Measurements from ENCODE around the gene CNKSR1.

Gene CNKSR1

DNA sequence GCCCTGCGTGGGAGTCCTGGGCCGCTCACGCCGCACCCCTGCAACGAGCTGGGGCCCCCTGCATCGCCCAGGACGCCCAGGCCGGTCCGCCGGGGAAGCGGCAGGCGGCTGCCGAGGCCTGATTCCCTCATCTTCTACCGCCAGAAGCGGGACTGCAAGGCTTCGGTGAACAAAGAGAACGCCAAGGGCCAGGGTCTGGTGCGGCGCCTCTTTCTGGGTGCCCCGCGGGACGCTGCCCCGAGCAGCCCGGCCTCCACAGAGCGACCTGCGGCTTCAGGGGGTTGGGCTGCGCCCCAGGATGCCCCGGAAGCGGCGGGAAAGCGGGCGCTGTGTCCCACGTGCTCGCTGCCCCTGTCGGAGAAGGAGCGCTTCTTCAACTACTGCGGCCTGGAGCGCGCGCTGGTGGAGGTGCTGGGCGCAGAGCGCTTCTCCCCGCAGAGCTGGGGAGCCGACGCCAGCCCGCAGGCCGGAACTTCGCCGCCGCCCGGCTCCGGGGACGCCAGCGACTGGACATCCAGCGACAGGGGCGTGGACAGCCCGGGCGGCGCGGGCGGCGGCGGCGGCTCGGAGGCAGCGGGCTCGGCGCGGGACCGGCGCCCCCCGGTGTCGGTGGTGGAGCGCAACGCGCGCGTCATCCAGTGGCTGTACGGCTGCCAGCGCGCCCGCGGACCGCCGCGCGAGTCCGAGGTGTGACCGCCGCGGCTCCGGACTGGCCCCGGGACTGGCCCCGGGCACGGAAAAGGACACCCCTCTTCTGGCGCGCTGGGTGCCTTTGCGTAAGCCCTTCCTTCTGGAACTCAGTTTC, 15.7 kb upstream of the CNKSR1 start:
- DNase-seq: peak; percentile 72

DNA sequence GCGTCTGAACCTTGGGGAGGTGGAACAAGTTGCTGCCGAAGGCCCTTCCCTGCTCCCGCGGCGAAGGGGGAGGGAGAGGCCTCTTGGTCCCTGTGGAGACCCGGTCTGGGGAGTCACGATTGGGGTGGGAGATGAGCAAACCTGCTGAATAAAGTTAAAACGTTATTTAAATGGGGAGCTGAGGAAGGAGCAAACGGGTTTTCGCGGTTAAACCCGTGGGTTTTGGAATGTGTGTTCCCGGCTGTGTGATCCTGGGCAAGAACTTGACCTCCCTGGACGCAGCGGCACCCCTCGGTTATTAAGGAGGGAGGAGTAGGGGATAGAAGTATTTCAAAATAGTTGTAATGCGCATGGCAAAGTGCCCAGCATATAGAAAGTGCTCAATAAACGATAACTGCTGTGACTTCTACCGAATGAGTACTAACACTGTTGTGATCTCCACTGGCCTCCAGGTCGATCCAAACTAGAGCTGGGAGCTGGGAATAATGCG, 15.0 kb upstream of the CNKSR1 start:
- DNase-seq: no peak

DNA sequence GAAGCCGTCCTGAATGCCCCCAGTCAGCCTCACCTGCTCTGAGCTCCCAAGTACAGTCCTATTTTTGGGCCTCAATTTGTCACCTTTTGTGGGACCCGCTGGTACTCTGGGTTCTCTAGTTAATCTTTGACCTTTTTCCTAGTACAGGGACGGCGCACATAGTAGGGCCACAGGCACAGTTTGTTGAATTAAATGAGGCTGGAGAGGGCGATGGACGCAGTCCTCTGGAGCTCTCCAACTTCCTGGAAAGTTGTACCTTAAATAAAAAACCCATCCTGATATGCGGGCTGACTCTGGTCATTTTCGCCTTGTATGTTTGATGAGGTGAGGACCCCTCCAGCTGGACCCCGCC, 13.6 kb upstream of the CNKSR1 start:
- DNase-seq: no peak

DNA sequence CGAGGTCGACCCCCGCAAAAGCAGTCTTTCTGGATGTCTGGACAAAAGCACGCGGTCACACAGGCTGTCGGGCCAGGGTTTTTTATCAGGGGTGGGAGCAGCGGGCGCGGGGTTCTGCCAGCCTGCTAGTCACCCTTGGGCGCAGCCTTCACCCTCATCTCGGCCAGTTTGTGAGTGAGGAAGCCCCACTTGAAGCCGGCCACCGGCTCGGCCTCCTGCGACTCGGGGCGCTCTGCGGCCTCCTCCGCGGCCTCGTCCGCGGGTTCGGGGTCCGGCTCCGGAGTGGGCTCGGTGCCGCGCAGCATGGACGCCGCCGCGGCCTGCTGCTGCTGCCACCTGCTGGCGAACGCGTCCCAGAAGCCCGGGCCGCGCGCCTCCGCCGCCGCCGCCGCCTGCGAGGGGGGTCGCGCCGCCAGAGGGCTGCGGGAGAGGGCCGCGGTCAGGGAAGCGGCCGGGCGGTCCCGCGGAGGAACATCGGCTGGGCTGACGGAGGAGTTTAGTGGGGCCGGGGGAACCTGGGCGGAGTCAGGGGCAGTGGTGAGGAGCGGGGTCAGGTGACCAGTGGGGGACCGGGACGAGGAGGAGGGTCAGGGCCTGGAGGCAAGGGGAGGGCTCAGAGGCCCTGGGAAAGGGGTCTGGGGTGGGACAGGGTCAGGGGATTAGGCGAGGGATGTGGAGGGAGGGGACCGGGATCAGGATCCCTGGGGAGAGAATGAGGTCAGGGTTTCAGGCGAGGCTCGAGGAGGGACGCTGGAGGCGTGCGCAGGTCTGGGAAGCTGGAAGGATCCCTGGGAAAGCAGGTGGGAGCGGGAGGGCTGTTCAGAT, 13.0 kb upstream of the CNKSR1 start:
- DNase-seq: peak; percentile 66

DNA sequence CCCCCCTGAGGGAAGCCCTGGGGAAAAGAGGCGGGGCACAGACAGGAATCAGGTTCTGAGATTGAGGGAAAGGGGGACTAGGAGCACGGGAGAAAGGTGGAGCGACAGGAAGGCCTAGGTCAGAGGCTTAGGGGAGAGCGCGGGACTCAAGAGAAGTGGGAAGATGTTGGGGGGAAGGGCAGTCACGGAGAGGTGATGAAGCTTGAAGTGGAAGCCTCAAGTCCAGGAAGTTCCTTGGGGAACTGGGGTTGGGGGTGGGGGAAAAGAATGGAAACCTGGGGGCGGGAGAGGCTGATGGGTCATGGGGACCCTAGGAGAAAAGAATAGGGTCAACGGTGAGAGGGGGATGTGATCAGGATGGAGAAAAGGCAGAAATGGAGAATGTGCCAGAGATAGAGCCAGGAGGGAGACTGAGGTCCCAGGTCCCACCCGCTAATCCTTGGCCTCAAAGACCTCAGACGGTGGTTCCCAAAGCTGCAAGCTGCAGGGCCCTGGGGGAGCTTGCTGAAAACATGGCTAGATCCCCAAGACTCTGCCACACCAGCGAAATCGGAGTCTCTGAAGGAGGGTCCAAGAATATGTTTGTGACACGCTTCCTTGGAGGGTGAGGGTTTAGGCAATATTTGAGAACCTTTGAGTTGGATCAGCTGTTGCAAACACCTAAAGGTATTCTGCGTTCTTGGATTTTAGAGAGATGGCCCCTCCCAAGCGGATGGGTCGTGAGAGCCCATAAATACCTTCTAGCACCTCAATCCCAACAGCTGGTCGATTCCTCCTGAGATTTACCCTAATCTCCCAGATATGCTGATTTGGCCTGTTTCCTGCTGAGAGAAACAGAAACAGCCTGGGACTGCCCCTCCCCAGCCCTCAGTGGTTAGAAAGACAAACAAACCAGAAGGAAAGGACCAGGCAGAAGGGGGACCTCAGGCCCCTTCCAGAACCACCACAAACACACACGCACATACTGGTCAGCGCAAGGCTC, 12.1 kb upstream of the CNKSR1 start:
- DNase-seq: no peak

DNA sequence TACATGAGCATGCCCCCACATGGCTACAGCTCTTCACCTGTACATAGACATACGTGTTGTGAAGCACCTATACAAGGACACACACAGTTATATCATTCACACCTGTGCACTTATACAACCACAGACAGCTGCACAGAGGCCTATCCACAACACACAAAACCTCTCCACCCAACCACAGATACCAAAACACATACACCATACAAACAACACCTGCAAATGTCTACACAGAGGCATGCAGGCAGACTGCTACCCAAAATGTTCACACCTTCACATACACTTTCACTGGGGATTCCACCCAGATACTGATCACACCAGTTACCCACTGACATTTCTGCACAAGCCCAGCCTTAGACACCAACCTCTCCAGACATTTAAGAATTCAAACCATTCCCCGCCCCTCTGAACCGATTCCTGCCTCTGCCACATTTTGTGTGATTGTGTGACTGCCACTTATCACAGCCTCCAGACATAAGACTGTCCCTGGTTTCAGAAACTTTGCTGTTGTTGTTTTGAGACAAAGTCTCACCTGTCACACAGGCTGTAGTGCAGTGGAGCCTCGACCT, 10.5 kb upstream of the CNKSR1 start:
- no peak for DNase-seq

DNA sequence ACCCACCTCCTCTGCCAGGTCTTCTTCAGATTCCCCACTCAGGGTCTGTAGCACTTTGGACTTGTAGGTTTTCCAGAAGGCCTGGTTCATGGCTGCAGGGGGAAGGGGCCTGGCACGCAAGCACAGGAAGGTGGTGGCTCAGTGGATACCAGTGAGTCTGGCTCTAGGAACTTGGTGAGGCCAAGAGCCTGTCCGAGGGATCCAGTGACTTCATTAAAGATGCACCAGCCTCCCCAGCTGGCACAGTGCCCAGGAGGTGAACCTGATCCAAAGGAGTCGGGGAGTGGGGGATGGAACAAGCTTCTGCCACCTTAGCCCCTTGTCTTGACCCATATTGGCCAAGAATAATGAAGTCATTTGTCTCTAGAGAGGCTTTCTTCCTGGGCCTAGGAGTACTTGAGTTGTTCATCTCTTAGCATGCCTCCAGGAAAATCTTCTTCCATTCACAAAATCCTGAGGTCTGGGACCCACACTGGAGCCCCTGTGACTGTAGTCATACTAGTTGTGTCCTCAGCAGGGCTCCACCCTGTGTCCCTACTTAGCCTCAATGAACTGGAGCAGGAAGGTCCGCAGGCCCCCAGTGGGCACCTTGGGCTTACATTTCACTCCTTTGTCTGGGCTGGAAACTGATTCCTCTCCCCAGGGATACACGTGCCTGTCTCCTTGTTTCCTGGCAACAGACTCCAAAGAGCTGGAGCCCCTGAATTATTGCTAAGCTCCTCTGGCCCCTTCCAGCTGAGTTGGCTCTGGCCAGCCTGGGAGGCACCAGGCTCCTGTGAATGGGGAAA, 8.7 kb upstream of the CNKSR1 start, which contains the start of gene C1orf232:
Gene C1orf232 (minus strand): TSS at position 554 of the 788 bp plus-strand sequence. CDS start 464 bp downstream, at position 90.
- no peak for DNase-seq

DNA sequence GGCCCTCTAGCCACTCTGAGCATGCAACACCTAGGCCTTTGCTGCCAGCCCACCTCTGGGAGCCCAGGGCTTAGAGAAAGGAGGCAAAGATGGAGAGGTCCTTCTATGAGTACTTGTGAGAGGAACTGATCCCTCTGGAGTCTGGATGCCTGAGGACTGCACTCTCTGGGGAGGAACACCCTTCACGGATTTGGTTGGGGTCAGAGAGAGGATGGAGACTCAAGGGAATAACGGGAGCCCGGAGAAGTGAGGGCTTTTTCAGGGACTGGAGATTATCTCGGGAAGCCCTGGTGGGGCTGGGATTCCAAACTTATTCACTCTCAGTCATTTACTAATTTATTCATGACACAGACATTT, 8.1 kb upstream of the CNKSR1 start:
- no peak for DNase-seq

DNA sequence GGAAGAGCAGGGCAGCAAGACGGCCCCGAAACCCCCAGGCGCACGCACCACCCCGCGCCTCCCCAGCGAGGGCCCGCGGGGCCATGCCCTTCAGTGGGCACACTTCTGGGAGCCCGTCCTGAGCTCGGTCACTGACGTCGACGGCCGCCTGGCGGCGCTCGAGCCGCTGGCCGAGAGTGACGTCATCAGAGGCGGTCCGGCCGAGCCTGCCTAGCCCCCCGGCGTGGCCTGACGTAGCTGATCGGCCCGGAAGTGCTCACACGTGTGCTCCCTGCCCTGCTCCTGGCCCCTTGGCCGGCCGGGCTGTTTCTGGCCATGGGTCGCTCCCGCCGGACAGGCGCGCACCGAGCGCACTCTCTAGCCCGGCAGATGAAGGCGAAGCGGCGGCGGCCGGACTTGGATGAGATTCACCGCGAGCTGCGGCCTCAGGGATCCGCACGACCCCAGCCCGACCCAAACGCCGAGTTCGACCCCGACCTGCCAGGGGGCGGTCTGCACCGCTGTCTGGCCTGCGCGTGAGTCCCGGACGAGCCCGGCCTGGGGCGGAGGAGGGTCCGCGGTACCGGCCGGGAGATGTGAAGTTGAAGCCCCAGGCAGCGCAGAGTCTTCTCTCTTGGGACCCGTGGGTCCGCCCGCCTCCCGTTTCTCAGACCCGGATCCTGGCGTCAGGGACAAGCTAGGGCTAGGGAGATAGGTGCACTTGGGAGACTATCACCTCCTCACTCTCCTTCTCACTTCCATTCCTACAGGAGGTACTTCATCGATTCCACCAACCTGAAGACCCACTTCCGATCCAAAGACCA, 7.4 kb upstream of the CNKSR1 start, which contains the start of gene ZNF593:
Gene ZNF593 (plus strand): TSS at position 240 of the 803 bp plus-strand sequence. CDS start 76 bp downstream, at position 316.
- DNase-seq: peak; percentile 94

DNA sequence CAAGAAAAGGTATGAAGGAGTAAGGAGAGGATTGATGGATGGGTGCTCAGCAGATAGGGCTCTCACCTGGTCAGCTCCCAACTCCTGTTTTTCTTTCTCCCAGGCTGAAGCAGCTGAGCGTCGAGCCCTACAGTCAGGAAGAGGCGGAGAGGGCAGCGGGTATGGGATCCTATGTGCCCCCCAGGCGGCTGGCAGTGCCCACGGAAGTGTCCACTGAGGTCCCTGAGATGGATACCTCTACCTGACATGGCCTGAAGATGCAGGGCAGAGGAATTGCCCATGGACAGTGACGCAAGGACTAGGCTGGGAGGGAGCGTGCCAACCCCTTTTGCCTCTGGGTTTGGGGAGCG, 6.8 kb upstream of the CNKSR1 start:
- no peak for DNase-seq

DNA sequence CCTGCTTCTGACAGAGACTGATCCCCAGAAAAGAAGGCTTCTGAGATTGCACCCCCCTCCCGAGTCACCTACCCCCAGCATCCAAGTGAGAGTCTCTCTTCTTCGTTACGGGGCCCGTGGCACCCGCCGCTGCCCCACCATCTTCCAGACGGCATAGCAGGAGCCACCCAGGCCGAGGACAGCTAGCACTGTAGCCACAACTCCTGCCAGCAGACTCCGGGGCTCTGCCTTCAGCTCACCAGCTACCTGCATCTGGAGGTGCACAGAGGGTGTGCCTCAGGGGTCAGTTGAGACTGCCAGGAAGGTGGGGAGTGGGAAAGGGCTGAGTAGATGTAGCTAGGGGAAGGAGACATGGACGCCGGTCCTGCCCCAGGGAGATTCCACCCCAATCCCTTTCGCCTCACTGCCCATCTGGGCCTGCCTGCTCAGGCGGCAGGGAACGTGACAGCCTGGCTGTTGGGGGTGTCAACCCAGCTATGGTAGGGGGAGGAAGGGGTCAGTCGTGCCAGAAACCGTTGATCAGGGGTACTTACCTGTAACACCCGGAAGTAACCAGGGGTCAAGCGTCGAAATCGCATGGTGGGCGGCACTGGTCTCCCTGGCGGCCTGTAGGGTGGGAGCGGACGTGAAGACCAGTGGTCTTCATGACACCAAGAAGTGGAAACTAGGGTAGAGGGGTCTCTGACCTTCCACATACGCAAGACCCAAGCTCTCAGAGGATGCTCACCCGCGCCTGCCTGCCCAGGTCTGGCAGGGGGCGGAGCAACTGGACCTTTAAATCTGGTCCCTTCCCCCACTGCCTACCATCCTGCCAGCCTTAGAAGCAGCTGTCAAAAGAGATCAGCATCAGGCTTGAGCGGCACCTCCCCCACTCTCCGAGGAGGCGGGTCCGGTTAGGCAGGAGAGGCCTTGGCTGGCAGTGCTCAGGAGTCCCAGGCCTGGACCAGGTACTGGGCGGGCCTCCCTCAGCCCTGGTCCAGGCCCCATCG, 5.9 kb upstream of the CNKSR1 start, which contains the start of gene ZNF593OS:
Gene ZNF593OS (minus strand): TSS at position 749 of the 989 bp plus-strand sequence. CDS start 171 bp downstream, at position 578.
- no peak for DNase-seq

DNA sequence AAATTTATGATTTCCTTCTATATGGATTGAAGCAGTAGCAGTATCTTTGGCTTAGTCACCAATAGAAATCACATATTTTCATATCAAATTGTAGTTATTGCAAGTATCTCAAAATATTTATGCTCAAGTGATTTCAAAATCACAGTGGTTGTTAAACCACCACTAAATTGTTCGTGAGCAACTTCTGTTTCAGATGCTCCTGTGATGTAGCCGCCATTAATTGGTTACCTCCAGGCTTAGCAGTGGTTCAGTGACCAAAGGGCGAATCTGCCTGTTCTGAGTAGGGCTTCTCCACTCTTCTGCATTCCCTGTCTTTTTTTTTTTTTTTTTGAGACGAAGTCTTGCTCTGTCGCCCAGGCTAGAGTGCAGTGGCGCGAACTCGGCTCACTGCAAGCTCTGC, 1.9 kb upstream of the CNKSR1 start:
- no peak for DNase-seq

DNA sequence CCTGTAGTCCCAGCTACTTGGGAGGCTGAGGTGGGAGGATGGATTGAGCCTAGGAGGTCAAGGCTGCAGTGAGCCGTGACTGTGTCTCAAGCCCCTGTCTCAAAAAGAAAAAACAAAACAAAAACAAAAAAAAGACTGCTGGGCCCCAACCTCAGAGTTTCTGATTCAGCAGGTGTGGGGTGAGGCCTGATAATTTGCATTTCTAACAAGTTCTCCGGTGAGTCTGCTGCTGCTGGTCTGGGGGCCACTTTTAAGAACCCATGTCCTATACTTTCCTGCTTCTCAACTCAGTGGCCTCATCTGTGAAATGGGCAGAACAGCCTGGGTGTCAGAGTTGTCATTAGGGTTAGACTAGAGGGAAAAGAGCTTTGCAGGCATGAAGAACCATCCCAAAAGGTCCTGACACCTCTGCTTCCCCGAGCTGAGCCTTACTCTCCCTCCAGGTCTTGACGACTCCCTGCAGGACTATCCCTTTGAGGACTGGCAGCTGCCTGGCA, 2.8 kb downstream of the CNKSR1 start:
- no peak for DNase-seq

DNA sequence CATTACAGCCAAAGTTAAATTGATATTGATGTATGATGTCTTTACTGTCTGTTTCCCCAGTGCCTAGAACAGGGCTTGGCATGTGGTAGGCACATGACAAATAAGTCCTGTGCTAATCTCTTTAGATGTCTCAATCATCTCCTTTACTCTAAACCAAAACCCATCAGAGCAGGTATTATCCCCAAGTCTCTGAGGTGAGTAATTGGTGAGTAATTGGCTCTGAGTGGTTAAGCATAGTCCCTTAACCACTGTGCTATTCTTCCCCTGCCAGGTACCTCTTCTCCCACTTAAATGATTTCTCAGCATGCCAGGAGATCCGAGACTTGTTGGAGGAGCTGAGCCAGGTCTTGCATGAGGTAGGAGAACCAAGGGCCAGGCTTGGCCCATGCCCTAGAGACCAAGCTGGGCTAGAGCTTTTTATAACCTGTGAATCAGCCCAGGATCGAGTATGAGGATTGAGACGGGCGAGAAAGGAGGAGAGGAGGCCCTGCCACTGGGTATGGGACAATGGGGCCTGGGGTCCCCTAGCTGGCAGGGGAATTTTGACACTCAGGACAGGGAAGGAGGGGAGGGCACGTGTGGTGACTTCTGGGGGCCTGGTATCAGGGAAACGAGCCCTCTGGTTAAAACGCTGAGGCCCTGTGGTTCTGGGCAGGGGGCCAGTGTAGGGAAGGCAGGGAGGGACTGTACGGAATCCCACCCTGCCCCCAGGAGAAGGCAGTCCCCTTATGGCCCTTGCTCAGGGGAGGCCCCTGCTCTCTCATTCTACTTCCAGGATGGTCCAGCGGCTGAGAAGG, 4.5 kb downstream of the CNKSR1 start:
- DNase-seq: no peak

DNA sequence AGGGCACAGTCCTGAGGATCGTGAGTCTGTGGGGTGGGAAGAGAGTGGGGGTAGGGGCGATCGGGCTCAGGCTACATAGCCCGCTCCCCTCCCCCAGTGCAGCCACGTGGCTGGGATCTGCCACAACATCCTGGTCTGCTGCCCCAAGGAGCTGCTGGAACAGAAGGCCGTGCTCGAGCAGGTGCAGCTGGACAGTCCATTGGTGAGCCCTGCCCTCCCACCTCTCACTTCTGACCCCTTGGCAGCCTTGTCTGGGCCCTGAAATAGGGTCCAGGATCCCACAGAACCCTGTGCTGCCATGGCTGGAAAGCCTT, 5.0 kb downstream of the CNKSR1 start:
- no peak for DNase-seq

DNA sequence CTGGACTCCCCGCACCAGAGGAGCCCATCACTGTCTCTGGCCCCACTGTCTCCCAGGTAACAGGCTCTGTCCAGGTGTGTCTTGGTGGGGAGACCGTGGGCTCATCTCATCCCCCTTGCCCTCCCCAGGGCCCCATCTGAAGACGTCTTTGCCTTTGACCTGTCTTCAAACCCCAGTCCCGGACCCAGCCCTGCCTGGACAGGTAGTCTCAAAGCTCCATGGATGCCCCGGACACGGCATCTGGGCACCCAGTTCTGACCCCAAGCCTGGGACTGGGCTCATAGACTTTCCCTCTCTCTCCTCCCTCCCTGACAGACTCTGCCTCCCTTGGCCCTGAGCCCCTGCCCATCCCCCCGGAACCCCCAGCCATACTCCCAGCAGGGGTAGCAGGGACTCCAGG, 6.8 kb downstream of the CNKSR1 start:
- no peak for DNase-seq

DNA sequence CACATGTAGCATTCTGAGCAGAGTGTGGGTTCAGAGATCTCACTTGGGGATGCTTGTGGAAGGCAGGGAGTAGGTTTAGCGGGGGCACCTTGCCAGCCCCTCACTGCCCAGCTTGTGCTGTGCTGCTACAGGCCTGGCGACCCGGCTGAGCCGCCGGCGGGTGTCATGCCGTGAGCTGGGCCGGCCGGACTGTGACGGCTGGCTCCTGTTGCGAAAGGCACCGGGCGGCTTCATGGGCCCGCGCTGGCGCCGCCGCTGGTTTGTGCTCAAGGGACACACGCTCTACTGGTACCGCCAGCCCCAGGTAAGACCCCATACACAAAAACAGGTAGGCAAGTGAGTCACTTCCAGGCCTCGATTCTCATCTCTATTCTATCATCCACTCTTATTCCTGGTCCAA, 7.6 kb downstream of the CNKSR1 start:
- DNase-seq: no peak

DNA sequence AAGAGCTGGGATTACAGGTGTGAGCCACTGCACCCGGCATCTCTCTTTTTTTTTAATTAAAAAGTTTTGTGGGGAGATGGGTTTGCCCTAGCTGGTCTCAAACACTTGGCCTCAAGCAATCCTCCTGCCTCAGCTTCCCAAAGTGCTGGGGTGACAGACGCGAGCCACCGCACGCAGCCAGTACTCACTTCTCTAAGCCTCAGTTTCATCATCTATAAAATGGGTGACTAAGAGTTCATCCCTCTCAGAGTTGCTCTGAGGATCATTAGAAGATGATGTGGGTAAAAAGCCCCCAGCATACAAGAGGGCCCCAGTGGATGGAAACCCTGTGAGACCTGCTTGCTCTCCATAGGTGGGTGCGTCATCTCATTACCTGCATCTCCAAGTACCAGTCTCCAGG, 10.6 kb downstream of the CNKSR1 start:
- no peak for DNase-seq

Data from stimulated activated CD4-positive, alpha-beta T cell treated with anti-CD3 and anti-CD28 coated beads, Interleukin-15, amount 100 ng/mL, for 24 hours (primary cell).